Cardiac muscle cell (in vitro differentiated cells and primary cell): Measurements from ENCODE around the gene TSPAN5. TPM values are rescaled to one million over a fixed set of nuclear protein-coding genes. Genes with fewer than 3 reads are reported as not detected.

Source experiments
- DNase-seq, 2 donors: peaks; one replicate each; pipeline versions ENCODE4 v3.0.0 to v3.0.0-alpha.2; 2010 to 2017; ENCODE audit warnings: low read depth in 1 of 2, low spot score in 1 of 2
- H3K27ac ChIP-seq: fragments of 200-600 bp; sonication (generic); 2 replicates; pipeline ENCODE4 v1.5.1; 2016
- H3K27me3 ChIP-seq: fragments of 200-600 bp; sonication (generic); 2 replicates; pipeline ENCODE4 v1.6.0; 2016; ENCODE audit warnings: control low read depth
- H3K36me3 ChIP-seq: fragments of 200-600 bp; sonication (generic); 2 replicates; pipeline ENCODE4 v1.5.1; 2016; ENCODE audit warnings: control low read depth
- H3K4me1 ChIP-seq: fragments of 200-600 bp; sonication (generic); 2 replicates; pipeline ENCODE4 v1.8.1; 2017; ENCODE audit warnings: low read depth, mild to moderate bottlenecking, mixed run types
- H3K4me3 ChIP-seq: fragments of 200-600 bp; sonication (generic); 2 replicates; pipeline ENCODE4 v1.5.1; 2016; ENCODE audit warnings: mild to moderate bottlenecking
- H3K9me3 ChIP-seq: fragments of 200-600 bp; sonication (generic); 2 replicates; pipeline ENCODE4 v1.5.1; 2017; ENCODE audit warnings: low read depth, mild to moderate bottlenecking, control low read depth
- polyA plus RNA-seq: library from polyadenylated mRNA; unstranded; fragments of >200 nt; fragmentation: Nextera tagmentation; extraction: Ambion mirVana; gene quantifications from 2 replicates; pipeline ENCODE4 v1.2.1, GENCODE V29; 2016
- total RNA-seq: library from RNA; depleted of rRNA; stranded (reverse); fragments of >200 nt; gene quantifications from 2 replicates; pipeline ENCODE4 v1.2.3, GENCODE V29; 2016
- TF ChIP-seq, protein P1 (sequence below): IDR thresholded peaks from 2 replicates; pipeline ENCODE4 v1.5.1; 2012; ENCODE audit warnings: low read depth, mild to moderate bottlenecking, low read length

Gene TSPAN5
- total and polyA plus RNA-seq, 2 experiments from 2014 or later: 26.9 to 39.8 TPM

DNA sequence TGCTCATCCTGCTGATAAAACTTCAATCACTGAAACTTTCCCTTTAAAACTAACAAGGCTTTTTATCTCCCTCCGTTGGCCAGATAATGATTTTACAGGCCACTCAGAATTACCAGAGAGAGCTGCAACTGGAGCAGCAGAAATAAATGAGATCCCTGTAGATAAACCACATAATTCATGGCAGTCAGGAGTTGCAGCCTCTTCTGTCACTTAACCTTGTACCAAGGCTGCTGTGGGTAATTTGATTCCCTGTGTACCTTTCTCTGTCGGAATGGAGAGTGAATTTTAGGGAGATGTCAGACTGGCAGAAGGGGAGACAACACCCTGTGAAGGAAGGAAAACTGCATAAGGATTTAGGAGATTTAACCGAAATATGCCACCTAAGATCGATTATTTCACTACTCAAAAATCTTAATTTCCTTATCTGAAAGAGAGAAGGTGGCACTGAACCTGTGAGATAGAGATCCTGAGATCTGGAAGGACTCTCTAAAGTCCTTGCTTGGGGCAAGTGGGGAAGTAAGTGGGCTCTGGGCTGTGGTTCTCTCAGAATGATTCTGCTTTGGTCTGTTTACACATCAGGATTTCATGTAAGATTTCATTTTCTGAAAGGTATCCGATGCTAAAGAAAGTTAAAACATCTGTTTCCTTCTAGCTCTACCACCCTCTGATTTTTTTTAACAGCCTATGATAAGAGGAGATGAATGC, 14.3 kb upstream of the TSPAN5 start:
- Histone ChIP-seq H3K36me3 (no peaks in the 10 kb centered on the region), H3K27ac (no peak overlapping the region), H3K9me3 (no peaks in the 10 kb centered on the region), H3K4me1 (peaks cover 9% of the 10 kb centered on the region), H3K4me3 (no peak overlapping the region), H3K27me3 (no peaks in the 10 kb centered on the region)
- TF ChIP-seq, protein P1, sequence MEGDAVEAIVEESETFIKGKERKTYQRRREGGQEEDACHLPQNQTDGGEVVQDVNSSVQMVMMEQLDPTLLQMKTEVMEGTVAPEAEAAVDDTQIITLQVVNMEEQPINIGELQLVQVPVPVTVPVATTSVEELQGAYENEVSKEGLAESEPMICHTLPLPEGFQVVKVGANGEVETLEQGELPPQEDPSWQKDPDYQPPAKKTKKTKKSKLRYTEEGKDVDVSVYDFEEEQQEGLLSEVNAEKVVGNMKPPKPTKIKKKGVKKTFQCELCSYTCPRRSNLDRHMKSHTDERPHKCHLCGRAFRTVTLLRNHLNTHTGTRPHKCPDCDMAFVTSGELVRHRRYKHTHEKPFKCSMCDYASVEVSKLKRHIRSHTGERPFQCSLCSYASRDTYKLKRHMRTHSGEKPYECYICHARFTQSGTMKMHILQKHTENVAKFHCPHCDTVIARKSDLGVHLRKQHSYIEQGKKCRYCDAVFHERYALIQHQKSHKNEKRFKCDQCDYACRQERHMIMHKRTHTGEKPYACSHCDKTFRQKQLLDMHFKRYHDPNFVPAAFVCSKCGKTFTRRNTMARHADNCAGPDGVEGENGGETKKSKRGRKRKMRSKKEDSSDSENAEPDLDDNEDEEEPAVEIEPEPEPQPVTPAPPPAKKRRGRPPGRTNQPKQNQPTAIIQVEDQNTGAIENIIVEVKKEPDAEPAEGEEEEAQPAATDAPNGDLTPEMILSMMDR: no peak
- DNase-seq: no peak

DNA sequence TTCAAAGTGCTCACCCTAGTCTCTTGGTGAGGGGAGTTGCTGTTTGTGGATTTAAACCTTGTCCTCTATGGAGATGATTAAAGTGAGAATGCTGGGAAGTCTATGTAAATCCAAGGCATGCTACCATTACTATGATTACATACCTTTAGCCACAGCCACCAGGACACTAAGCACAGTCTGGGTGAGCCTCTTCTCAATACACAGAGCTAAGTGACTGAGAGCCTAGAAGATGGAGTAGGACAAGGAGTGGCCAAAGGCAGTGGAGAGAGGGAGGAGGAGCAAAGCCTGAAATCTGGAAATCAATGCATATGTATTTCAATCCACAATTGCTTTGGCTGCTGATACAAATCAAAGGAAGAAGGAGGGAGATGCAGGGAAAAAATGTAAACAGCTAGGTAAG, 12.7 kb upstream of the TSPAN5 start:
- Histone ChIP-seq H3K4me1 (peaks cover 9% of the 10 kb centered on the region), H3K27ac (no peak overlapping the region), H3K4me3 (no peak overlapping the region), H3K36me3 (no peaks in the 10 kb centered on the region), H3K9me3 (no peaks in the 10 kb centered on the region), H3K27me3 (no peaks in the 10 kb centered on the region)
- TF ChIP-seq, protein P1: no peak
- DNase-seq: no peak

DNA sequence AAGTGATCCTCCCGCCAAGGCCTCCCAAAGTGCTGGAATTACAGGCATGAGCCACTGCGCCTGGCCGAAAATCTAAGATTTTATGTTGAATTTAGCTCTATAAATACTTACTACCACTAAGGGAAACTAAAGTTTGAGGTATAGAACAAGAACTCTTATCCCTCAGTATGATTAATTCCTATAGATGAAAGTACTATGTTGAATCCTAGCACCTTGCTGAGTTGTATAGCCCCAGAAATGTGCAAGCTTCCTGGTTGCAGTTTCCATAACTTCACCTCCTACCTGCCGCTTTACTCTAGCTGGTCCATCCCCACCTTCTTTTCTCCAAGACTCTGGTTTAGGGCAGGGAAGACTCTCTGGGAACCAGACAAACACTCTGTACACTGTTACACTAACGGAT, 11.8 kb upstream of the TSPAN5 start:
- Histone ChIP-seq H3K9me3 (no peaks in the 10 kb centered on the region), H3K27me3 (no peaks in the 10 kb centered on the region), H3K4me1 (peaks cover 9% of the 10 kb centered on the region), H3K27ac (no peak overlapping the region), H3K4me3 (no peak overlapping the region), H3K36me3 (no peaks in the 10 kb centered on the region)
- DNase-seq: no peak
- TF ChIP-seq, protein P1: no peak

DNA sequence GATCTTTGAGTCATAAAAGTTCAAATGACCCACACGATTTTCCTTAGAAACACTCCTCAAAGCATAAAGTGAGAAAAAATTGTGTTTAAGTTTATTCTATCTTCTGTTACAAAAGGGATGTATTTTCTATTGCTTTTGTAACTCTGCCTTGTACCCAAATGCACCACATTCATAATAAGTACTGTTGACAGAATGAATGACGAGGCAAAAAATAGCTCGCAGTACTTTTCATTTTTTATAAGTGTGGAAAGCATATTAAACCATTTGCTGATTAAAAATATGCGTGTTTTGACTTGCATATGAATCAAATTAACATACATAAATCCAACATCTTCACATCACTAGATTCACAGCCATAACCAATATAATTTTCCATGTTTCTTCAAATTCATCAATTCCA, 11.2 kb upstream of the TSPAN5 start:
- Histone ChIP-seq H3K27me3 (no peaks in the 10 kb centered on the region), H3K36me3 (no peaks in the 10 kb centered on the region), H3K4me1 (peaks cover 9% of the 10 kb centered on the region), H3K27ac (no peak overlapping the region), H3K9me3 (no peaks in the 10 kb centered on the region), H3K4me3 (no peak overlapping the region)
- TF ChIP-seq, protein P1: no peak
- no peak for DNase-seq

DNA sequence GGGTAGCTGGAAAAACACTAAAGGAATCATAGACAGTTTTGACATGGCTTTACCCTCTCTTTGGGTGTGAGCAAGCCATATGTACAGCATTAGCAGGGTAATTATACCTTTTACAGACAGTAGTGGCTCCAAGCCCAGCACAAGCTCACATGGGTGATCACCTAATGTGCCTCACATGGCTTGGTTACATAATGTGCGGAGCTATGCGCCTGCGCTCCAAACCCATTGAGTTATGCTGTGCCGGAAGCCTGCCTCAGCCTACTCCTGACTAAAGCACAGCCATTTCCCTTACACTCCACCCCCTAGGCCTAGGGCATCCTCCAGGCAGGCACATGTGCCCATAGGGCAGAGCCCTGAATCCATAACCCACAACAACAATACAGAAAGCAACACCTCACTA, 6.5 kb upstream of the TSPAN5 start:
- no peak overlapping the region for H3K4me3 ChIP-seq
- H3K27me3 ChIP-seq: no peaks in the 10 kb centered on the region
- H3K9me3 ChIP-seq: no peaks in the 10 kb centered on the region
- TF ChIP-seq, protein P1: no peak
- no peak overlapping the region for H3K27ac ChIP-seq
- no peaks in the 10 kb centered on the region for H3K36me3 ChIP-seq
- H3K4me1 ChIP-seq: peaks cover 7% of the 10 kb centered on the region
- no peak for DNase-seq
